HFF-Myc (cell line): ENCODE results near the gene NOTCH2NLA.
"Not testable (repeated sequence)": the region's sequence is repeated elsewhere in the genome, so short reads cannot be mapped to it uniquely, and the experiment has no call there.

Experiments
- DNase-seq: peaks from one replicate; pipeline ENCODE4 v3.0.0-alpha.2; 2011; ENCODE audit warnings: low read depth; ENCODE audit errors: extremely low read depth
- H3K4me3 ChIP-seq: replicated peaks from 2 replicates; pipeline ENCODE4 v1.5.1; 2011; ENCODE audit warnings: low read depth, mild to moderate bottlenecking, control low read depth, low read length

The NOTCH2NLA gene

DNA sequence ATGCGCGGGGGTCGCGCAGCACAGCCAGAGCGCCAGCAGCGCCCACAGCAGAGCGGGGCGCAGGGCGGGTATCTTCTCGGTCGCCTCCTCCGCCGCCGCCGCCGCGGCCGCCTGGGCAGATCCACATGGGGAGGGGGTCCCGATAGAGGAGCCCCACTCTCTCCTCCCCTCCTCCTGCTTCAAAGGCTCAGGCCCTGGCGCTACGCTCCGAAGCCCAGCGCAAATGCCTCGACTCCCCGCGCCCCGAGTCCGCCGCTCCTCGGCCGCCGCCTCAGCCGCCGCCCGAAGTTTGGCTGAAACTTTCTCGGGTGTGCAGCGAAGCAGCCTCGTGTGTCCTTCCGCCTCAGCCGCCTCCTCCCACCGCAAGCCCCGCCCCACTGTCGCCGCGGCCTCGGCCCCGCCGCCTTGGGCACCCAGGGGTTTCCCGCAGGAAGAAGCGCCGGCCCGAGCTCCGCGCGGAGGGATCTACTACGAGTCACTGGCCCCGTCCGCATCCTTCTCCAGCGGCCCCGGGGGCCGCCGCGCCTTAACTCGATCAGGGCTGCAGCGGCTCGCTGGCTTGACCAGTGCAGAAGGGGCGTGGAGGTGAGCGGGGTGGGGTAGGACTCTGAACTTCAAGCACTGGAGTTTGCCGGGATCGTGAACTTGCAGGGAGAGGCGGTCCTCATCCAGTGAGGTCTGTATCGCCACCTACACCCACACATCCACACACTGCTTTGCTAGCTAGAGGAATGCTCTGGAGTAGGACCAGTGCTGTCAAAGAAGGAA lies at the start of gene NOTCH2NLA:
TSS of gene NOTCH2NLA (minus strand) at position 312 of the 768 bp plus-strand sequence. CDS start 39,684 bp downstream, outside the sequence.
- peak within 1 kb of the TSS; percentile 44 for H3K4me3 ChIP-seq
- DNase-seq = not testable (repeated sequence)

DNA sequence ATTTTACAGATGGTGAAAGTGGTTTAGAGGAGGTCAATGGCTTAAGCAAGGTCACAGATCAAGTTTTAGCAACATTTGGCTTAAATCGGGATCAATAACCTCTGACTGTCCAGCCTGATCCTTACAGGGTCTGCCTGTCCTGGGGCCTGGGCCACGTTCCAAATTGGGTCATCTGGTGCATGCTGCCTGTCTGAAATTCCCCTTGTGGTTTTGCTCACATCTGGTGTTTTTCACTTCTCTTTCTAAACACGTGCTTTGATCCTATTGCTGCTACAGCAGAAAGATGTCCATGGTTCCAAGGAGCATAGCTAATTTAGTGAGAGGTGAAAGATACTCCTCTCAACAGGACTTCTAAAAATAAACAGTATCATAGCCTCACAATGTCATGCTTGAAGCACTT lies 49.5 kb upstream of the NOTCH2NLA start:
- DNase-seq = not testable (repeated sequence)

DNA sequence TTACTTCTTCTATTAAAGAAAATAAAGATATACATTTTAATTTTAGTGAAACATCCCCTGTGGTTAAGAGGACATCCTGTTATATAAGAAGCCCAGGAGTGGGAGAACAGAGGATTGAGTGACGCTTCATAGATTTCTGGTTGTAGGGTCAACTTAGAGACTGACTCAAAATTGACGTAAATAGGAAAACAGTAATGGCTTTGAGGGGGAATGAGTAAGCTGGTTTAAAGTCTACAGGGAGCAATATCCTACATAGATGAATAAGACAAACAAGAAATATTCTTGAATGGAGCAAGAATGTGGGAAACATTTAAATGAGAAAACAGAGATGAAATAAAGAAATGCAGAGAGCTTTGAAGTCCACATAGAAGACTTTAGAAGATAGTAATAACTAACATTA lies 48.3 kb upstream of the NOTCH2NLA start:
- not testable (repeated sequence) for DNase-seq, H3K4me3 ChIP-seq

More for the DNA sequence above, 49.5 kb upstream of the NOTCH2NLA start:
- not testable (repeated sequence) for H3K4me3 ChIP-seq

DNA sequence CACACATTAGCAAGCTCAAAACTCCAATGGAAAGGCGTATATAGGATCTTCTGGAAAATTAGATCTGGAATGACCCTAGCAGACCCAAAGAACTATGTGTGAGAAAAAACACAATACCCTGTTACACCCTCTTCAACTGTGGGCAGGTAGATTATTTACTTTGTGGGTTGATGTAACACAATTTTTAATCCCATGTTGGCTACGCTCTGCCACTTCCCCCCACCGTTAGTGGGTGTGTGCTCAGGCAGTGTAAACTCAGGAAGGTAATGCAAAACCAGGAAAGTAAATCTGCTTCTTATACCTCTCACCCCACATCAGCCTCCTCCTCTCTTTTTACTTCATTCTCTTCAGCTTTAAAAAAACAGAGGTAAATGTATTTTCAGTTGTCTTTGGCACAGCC lies 45.3 kb upstream of the NOTCH2NLA start:
- not testable (repeated sequence) for DNase-seq, H3K4me3 ChIP-seq

DNA sequence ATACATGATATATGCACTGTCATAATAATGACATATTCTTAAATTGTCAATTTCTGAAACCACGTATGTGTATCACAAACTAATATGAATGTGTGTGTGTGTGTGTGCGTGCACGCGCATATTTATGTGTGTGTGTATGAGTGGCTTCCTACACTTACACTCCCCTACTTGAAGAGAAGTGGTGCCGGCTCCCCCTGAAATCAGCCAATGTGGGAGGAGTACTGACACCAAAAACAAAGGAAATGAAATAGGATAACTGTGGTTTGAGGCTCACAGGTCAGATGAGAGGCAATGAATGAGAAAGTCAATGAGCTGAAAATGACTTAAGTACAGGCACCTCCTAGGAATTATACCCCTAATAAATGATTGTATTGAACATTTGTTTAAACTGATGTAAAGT lies 44.4 kb upstream of the NOTCH2NLA start:
- not testable (repeated sequence) for DNase-seq, H3K4me3 ChIP-seq

DNA sequence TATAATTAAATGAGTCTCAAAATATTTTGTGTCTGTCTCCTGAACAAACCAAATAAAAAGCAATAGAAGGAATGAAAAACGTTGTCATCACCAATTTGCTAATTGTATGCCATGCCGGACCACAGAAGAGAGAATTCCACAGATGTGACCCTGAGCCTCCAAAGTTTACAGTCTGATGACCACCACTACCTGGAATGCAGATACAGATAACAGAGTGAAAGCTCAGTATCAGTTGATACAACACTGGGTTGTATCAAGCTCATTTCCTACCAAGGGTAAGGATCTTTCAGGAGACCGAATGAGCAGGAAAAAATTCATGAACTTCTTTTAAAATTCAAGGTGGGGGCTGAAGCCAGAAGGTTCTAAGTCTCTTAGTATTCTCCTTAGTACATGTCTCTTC lies 43.9 kb upstream of the NOTCH2NLA start:
- not testable (repeated sequence) for H3K4me3 ChIP-seq, DNase-seq

DNA sequence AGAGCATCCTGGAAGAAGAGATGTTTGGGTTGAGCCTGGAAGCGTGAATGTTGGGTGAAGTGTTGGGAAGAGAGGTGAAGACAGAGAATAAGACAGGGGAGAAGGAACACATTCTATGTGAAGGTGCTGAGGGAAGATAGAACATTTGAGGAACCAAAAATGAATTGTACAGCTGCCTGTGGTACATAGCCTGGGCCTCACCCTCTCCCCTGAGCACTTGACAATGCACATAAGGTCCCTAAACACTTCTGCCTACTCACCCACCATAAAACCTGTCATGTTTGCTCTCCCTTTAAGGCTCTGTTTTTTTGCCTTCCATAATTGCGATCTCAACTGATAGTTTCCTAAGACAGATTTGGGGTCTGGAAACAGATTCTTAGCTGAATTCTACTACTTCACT lies 43.2 kb upstream of the NOTCH2NLA start:
- not testable (repeated sequence) for DNase-seq, H3K4me3 ChIP-seq

DNA sequence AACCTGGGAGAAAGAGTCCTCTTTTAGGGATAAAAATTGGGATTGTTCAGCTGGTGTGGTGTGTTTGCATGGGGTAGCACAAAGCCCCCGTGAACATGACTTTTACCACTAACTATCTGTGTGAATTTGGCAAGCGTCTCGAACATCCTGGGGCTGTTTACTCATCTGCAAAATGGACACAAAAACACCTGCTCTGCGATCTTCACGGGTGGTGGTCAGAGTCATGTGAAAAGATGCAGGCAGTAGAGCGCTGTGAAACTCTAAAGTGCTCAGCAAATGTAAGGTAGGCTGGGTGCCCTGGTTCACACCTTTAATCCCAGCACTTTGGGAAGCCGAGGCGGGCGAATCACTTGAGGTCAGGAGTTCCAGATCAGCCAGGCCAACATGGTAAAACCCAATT lies 41.3 kb upstream of the NOTCH2NLA start:
- not testable (repeated sequence) for H3K4me3 ChIP-seq, DNase-seq

DNA sequence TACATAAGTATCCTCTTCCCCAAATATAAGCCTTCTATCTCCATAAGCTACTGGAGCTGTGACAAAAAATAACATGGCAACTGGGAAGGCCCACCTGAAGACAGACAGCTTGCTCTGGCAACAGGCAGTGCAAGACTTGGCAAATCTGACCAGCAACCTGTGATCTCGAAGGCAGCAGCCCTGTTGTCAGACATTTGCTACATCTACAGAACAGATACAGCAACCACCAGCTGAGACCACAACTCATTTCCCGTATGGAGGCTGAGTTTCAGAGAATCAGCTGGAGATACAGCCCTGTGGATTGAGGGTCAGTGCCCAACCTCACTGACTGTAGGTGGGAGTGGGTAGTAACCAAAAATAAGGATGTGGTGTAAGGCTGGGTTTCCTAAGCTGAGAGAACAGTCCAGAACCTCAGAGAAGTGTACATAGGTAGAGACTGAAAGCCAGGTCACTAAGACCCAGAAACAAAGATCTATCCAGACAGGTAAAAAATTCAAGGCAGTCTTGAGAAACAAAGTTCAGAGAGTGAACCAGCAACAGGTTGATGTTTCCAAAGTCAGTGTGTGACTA lies 37.4 kb upstream of the NOTCH2NLA start:
- not testable (repeated sequence) for DNase-seq, H3K4me3 ChIP-seq

DNA sequence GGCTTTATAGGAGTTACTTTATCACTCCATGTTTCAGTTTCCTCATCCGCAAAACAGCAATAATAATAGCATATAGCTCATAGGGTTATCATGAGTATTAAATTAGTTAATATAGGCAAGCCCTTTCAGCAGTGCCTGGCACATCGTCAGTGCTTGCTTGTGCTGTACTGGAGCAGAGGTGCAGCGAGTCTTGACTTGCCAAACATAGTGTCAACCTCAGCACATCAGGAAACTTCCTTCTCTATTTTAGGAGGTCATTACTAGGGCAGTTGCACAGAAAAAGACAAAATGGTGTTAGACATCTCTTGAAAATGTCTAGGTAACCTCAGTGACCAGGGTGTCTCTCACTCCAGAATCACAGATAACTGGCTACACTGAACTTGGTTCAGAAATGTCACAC lies 35.9 kb upstream of the NOTCH2NLA start:
- H3K4me3 ChIP-seq, DNase-seq: not testable (repeated sequence)

DNA sequence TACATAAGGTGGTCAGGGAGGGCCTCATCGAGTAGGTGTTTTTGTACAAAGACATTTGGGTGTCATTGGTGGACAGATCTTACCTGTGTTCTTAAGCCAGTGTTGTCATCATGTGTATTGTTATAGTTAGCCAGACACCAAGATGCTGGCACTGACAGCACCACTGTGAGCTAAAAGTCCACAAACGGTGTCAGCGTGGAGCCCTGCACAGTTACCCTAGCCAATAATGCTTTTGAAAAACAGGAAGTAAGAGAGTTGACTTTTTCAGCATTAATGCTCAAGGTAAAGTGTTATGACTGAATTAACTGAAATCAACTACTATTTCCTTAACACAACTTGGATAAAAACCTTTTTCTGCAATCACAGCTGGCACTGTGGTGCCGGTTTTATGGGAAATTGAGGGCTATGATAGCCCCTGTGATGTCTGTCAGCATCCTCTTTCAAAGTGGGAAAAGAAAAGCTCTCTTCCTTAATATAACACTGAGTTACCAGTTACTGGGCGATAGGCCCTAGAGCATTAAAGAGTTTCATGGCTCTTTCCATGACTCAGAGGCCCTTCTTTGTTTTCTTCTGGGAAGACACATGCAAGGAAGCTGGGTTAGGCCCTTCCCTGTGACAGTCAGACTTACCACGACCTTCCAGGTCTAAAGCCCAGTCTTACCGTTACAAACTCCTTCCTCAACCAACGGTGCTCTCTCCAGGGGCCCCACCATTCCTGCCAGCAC lies 31.3 kb upstream of the NOTCH2NLA start:
- H3K4me3 ChIP-seq, DNase-seq: not testable (repeated sequence)

DNA sequence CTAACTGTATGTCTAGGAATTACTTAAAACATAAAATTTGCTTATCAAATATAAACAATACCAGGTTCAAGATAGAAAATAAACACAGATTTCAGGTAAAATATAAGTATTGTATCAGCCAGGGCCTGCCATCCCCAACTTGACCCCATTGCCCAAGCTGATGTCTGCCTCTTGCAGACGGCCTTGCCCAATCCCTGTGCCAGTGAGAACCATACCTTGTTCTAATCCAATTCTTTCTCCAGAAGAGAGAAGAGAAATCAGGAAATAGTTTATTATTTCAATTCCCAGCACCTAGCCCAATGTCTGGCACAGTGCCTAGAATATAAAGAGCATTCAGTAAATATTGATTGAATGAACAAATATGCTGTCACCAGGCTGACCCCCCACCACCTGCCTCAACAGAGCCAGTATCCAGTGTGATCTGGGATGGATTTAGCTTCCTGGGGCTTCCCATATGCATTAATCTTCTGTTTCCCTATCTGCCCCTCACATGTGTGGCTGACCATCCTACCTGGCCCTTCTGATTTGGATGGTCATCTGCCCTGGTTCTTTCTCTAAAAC lies 29.3 kb upstream of the NOTCH2NLA start:
- DNase-seq, H3K4me3 ChIP-seq: not testable (repeated sequence)

DNA sequence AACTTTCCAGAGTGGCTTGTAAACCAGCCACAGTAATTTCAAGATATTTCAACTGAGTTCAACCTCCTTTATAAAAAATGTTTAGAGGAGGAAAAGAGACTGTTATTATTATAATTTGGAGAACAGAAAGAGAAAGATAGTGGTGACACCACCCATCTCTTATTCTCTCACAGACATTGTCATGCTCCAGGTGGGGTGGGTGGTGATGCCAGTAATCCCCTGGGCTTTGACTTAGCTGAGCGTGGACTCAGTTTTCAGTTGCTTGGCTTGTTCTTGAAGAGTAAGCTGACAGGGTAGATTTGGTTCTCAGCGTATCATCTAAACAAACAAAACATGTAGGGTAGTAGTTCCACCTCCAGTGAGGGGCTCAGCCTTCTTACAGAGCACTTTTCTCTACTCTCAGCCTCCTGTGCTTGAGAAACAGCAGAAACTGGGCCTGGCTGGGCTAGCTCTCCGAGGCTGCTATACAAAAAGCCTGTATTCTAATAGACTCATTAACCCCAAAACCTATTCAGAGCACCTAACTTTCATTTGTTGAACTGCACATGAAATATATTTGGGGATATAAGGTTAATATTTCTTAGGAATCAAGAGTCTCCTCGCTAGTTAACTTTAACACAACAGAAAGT lies 25.9 kb upstream of the NOTCH2NLA start:
- not testable (repeated sequence) for H3K4me3 ChIP-seq, DNase-seq

DNA sequence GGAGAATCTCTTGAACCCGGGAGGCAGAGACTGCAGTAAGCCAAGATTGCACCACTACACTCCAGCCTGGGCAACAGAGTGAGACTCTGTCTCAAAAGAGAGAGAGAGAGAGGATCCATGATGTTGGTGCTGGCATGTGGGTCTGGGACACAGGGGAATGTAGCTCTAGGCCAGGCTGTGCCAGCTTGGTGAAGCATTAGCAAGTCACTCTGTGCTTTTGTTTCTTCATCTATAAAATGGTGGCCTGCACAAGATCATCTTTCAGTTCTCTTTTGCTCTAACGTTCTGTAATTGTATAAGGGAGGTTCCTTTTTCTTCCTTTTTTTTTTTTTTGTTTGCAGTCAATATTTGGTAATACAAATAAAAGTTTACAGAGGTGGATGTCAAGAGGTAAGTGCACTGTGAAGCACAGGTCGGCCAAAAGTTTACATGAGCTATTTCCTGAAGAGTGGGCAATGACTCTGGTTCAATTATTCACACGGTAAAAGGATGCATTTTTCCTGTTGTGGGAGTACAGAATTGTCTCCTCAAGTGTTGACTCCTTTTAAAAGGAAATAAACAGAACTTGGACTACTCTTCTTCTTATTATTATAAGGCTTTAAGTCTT lies 24.5 kb upstream of the NOTCH2NLA start:
- DNase-seq = not testable (repeated sequence)

DNA sequence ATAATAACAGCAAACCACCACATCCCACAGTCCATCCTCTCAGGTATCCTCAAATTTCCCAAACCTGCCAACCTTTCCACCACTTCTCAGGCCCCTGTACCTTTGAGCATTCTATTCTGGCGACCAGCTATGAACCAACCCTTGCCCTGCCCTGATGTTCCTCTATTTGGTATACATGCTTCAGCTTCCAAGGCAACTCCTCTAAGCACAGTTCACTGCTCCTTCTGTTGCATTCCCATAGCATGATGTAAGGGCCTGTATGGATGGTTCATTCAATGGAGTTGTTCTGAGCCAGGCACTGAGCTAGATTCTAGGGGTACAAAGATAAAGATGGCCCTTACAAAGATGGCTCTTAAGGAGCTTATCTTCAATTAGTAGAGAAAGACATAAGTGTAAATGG lies 22.7 kb upstream of the NOTCH2NLA start:
- DNase-seq, H3K4me3 ChIP-seq: not testable (repeated sequence)

More for the DNA sequence above, 24.5 kb upstream of the NOTCH2NLA start:
- H3K4me3 ChIP-seq = not testable (repeated sequence)

DNA sequence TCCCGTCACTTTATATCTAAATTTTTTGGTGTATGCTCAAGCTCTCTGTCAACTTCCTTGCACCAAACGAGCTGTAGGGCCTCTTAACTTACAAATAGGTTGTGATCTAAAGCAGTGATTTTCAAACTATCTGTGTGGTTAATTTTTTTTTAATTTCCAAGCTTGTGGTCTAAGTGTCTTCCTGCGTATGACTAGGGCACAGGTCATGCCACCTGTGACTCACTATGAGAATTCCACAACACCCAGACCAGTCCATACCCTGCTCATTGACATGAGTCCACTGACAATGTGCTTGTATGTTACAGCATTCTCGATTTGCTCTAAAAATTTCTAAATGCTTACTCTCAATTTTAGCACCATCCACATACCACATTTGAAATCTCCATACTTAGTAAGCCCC lies 19.8 kb upstream of the NOTCH2NLA start:
- DNase-seq, H3K4me3 ChIP-seq: not testable (repeated sequence)

DNA sequence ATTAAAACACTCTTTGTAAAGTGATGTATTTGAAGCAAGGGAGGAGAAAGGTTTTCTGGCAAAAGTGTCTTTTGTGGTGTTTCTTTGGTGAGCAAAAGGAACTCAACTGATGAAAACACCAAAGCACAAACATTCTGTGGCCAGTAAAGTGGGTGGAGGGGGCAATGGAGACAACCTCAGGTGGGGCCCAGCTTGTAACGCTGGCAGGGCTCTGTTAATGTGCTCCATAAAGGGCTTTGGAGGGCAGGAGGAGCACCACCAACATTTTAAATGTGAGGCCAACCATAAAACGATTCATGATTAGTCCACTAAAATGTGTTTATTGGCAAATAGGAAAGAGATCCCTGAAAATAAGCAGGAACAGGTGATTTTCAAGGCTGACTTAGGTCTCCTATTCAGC lies 7.8 kb upstream of the NOTCH2NLA start:
- H3K4me3 ChIP-seq = not testable (repeated sequence)

DNA sequence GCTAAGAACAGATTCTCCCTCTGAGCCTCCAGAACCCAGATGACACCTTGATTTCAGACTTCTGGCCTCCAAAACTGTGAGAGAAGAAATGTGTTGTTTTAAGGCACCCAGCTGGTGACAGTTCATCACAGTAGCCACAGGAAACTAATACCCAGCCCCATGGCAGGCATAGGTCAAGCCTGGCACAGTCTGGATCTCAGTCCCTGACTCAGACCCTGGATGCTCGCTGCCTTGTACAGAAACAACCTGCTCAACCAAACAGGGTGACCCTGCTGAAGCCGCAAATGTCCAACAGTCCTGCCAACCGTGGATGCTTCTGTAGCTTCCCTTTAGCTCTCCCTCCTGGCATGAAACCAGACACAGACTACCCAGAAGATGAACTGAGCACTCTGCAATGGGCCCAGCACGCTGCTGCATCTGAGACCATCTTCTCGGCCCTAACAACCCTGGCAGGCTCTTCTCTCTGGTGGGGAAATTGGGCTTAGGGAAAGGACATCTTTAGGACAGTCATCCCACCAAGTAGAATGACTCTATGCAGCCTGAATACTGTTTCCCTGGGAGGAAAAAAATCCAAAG lies 7.3 kb upstream of the NOTCH2NLA start:
- not testable (repeated sequence) for DNase-seq, H3K4me3 ChIP-seq

More for the DNA sequence above, 7.8 kb upstream of the NOTCH2NLA start:
- DNase-seq = not testable (repeated sequence)
